Nephron (organoid): ENCODE results near the gene PGBD5.

Source experiments
- H3K27ac Mint-ChIP-seq, 3 experiments: 2 replicates each; pipeline ENCODE4 v1.8.0; 2020; ENCODE audit warnings: mixed read lengths in 3 of 3, mild to moderate bottlenecking in 2 of 3, moderate library complexity in 1 of 3
- H3K27me3 Mint-ChIP-seq: 2 replicates; pipeline ENCODE4 v1.8.0; 2021; ENCODE audit warnings: low read depth, mild to moderate bottlenecking, moderate library complexity, mixed read lengths
- H3K36me3 Mint-ChIP-seq: 2 replicates; pipeline ENCODE4 v1.8.0; 2020; ENCODE audit warnings: low read depth, mixed read lengths
- H3K4me1 Mint-ChIP-seq: 2 replicates; pipeline ENCODE4 v1.8.0; 2020; ENCODE audit warnings: mixed read lengths
- H3K4me3 Mint-ChIP-seq, 3 experiments: 2 replicates each; pipeline ENCODE4 v1.8.0; 2020; ENCODE audit warnings: mild to moderate bottlenecking in 3 of 3, mixed read lengths in 3 of 3, moderate library complexity in 2 of 3
- H3K9me3 Mint-ChIP-seq: 2 replicates; pipeline ENCODE4 v1.8.0; 2020; ENCODE audit warnings: mixed read lengths
- CTCF ChIP-seq, 3 experiments: fragments of 200-600 bp; sonication (generic); IDR thresholded peaks; one replicate each; pipeline ENCODE4 v1.5.0; 2021; ENCODE audit warnings: antibody characterized with exemption in 3 of 3; ENCODE audit not compliant: unreplicated experiment in 3 of 3

Gene PGBD5

GRCh38 chr1:230453377-230453776 lies 27.2 kb upstream of the PGBD5 start:
- no peak for TF ChIP-seq CTCF (IDR thresholded peaks at IDR 0.05; ENCODE audit: unreplicated experiment in 3 of 3)
- Mint-ChIP-seq H3K27ac (no peak overlapping the region), H3K36me3 (no peaks in the 10 kb centered on the region), H3K4me3 (no peak overlapping the region), H3K27me3 (peaks cover 6% of the 10 kb centered on the region), H3K4me1 (no peaks in the 10 kb centered on the region), H3K9me3 (no peaks in the 10 kb centered on the region)

- H3K4me1 Mint-ChIP-seq = no peaks in the 10 kb centered on the region
- TF ChIP-seq CTCF (IDR thresholded peaks at IDR 0.05; ENCODE audit: unreplicated experiment in 3 of 3) = no peak
- no peak overlapping the region for H3K27ac Mint-ChIP-seq
- H3K36me3 Mint-ChIP-seq = no peaks in the 10 kb centered on the region
- H3K4me3 Mint-ChIP-seq = no peak overlapping the region
- H3K27me3 Mint-ChIP-seq = peaks cover 34% of the 10 kb centered on the region
- H3K9me3 Mint-ChIP-seq = peaks cover 7% of the 10 kb centered on the region
Measured at GRCh38 chr1:230441183-230442029, 15.3 kb upstream of the PGBD5 start.

- no peaks in the 10 kb centered on the region for H3K4me1 Mint-ChIP-seq
- H3K27ac Mint-ChIP-seq = no peak overlapping the region
- no peaks in the 10 kb centered on the region for H3K36me3 Mint-ChIP-seq
- peaks cover 3% of the 10 kb centered on the region for H3K9me3 Mint-ChIP-seq
- peaks cover 33% of the 10 kb centered on the region for H3K27me3 Mint-ChIP-seq
- H3K4me3 Mint-ChIP-seq = no peak overlapping the region
- no peak for TF ChIP-seq CTCF (IDR thresholded peaks at IDR 0.05; ENCODE audit: unreplicated experiment in 3 of 3)
Measured at GRCh38 chr1:230435108-230435507, 9.0 kb upstream of the PGBD5 start.

- H3K4me1 Mint-ChIP-seq = peaks cover 6% of the 10 kb centered on the region
- H3K4me3 Mint-ChIP-seq = no peak overlapping the region
- no peaks in the 10 kb centered on the region for H3K36me3 Mint-ChIP-seq
- no peak overlapping the region for H3K27ac Mint-ChIP-seq
- no peak for TF ChIP-seq CTCF (IDR thresholded peaks at IDR 0.05; ENCODE audit: unreplicated experiment in 3 of 3)
- H3K27me3 Mint-ChIP-seq = peaks cover 30% of the 10 kb centered on the region
- no peaks in the 10 kb centered on the region for H3K9me3 Mint-ChIP-seq
Measured at GRCh38 chr1:230431527-230431926, 5.4 kb upstream of the PGBD5 start.

GRCh38 chr1:230430499-230430898 lies 4.4 kb upstream of the PGBD5 start:
- no peaks in the 10 kb centered on the region for H3K9me3 Mint-ChIP-seq
- H3K4me3 Mint-ChIP-seq = no peak overlapping the region
- H3K27ac Mint-ChIP-seq = no peak overlapping the region
- H3K4me1 Mint-ChIP-seq = peaks cover 6% of the 10 kb centered on the region
- no peak for TF ChIP-seq CTCF (IDR thresholded peaks at IDR 0.05; ENCODE audit: unreplicated experiment in 3 of 3)
- peaks cover 24% of the 10 kb centered on the region for H3K27me3 Mint-ChIP-seq
- H3K36me3 Mint-ChIP-seq = no peaks in the 10 kb centered on the region
